Activated CD4-positive, alpha-beta T cell treated with anti-CD3 and anti-CD28 coated beads, Interleukin-2, amount 50 U/mL, for 48 hours (primary cell): ENCODE measurements around the gene TPD52L2.

ENCODE experiments used
- DNase-seq, 2 experiments: peaks; one replicate each; pipeline ENCODE4 v3.0.0-alpha.2; 2020

The TPD52L2 gene

DNA sequence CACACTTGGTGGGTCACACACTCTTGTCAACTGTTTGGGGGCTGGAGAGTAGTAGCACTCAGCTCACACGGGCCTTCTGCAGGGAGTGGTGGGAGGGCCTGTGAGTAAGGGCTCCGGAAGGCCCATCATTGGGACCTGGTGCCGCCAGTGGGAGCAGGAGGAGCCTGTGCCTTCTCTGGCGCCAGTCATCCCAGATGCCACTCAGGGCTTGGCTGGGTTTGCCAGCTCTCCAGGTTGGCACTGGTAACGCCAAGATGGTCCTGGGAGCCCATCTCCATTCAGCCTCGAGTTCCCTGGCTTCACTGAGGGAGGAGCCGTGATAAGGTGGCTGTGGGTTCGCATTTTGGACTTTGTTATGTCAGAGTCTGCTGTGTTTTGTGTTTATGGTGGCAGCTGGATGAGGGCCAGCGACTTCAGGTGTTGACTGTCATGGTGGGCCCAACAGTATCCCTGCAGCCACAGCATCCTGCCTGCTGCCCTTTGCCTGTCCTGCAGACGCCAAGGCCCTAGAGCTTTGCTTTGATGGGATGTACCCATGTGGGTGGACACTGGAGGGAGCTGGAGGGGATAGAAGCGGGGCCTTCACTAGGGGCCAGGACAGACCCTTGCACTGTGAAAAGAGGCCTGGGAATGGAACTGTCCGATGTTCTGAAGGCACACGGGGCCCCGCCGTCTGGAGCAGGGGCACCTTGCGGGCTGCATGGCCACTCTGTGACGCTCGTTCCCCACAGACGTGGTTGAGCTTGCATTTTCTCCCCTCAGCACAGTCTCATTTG is 16.6 kb downstream of the TPD52L2 start:
- DNase-seq, result no peak

DNA sequence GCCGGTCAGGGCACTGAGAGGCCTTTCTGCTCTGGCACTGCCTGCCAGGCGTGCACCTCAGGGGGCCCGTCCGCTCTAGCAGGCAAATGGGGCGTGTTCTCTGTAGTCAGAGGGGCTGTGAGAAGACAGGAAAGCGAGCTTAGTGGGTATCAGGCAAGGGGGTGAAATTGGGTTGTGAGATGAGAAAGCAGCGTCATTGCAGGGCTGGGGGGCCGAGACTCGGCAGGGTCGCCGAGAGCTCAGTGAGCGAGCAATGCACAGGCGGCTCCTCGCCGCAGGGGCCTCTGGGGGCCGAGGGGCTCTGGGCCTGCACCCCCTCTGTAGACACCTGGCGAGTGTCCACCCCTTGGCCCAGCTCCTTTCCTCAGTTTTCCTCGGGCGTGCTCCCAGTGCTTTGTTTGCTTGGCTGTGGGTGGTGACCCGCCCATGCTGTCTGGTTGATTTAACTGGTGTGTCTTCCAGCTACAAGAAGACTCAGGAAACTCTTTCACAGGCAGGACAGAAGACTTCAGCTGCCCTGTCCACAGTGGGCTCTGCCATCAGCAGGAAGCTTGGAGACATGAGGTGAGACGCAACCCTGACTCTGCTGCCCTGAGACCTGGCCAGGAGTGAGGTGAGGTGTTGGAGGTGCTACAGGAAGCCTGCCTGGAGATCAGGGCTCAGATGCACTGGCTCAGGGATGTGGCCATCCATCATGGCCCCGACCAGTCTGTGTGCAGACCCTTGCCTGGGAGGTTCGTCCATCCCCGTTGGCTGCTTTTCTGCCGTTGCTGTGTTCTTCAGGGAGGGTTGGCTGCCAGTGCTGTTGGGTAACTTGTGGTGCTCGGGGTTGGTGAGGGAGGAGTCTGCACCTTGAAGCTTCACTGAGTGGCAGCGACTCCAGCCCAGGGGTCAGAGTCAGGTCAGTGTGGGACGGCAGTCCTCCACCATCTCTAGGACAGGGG is 17.5 kb downstream of the TPD52L2 start:
- no peak for DNase-seq

GRCh38 chr20:63883201-63883593 is 18.1 kb downstream of the TPD52L2 start:
- DNase-seq, result no peak

GRCh38 chr20:63884506-63885263 is 19.6 kb downstream of the TPD52L2 start:
- no peak for DNase-seq

- DNase-seq, result no peak
Observed at GRCh38 chr20:63885264-63886053, 20.4 kb downstream of the TPD52L2 start.

GRCh38 chr20:63886054-63886419 is 21.0 kb downstream of the TPD52L2 start:
- no peak for DNase-seq

DNA sequence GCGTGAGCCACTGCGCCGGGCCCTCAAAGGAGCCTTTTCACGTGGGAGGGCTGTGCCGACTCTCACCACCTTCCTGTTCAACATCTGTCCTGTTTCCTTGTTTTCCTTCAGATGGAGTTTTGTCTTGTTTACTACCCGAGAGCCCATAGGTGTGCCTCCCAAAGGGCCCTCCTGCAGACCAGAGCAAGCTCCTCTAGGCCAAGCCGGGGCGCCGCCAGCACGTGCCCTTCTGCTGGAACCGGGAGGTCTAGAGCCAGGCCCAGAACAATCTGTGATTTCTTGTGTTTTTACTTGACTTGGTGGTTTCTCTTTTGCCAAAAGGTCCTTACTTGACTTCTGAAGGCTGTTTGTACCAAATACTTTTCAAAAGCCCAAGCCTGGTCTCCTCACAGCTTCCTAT is 21.9 kb downstream of the TPD52L2 start:
- no peak for DNase-seq

DNA sequence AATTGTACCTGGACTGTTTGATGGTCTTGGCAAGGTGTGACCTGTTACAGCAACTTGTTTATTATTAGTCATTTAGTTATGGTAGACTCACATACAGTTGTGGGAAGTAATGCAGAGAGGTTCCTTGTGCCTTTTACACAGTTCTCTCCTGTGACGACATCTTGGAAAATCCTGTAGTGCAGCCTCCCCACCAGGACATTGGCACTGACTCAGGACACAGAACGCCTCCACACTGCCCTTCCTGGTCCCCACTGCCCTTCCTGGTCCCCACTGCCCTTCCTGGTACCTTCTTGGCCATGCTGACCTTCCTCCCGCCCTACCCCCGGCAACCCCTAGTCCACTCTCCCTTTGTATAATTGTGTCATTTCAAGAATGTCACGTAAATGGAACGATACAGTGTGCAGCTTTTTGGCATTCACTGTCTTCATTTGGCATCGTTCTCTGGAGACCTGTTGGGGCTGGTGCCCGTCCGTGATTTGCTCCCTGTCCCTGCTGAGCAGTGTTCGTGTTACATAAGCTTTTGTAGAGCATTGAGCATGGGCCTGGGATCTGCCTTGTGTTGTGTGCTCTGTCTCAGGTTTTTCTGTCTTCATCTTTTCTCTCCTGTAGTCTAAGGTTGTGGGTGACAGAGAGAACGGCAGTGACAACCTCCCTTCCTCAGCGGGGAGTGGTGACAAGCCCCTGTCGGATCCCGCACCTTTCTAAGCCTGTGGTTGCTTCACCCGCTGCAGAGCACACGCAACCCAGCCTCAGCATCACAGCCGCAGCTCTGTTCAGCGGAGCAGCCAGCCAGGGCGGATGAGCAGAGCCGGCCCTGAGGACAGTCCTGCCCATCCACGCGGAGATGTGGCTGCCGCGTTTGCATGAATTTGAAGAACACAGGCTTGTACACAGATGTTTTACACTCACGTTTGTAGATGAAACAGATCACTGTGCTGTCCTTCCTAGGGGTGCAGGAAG is 24.5 kb downstream of the TPD52L2 start:
- no peak for DNase-seq

DNA sequence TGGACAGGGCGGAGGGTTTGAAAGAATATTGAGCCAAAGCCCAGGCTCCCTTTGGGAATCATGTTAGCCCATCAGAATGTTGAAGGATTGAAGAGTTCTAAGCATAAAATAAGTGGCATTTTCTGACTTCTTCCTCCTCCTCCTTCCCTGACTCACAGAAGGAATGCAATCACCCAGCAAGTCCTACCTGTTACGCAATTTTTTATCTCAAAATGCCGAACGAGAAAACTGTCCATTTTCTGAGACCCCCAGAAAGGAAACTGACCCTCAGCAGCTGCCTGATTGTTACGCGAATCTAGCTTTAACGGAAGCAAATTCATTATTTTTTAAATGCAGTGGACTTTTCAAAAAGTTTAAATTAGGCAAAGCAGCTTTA is 25.1 kb downstream of the TPD52L2 start:
- DNase-seq, result no peak

DNA sequence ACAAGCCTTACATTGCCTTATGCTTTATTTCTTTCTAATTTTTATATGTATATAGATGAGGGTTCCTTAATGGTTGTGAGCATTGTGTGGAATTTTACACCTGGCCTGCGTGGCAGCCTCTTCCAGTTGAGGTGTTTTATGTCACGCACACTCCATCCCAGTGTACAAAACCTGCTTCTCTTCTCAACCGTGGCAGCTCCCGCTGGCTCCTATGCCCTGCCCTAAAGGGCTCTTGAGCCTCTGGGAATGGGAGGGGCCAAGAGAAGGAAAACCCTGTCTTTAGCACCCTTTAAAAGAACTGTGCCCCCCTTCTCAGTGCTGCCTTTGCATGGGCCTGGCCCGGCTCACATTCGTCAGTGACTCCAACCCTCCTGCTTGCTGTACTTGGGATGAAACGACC is 25.5 kb downstream of the TPD52L2 start:
- no peak for DNase-seq

DNA sequence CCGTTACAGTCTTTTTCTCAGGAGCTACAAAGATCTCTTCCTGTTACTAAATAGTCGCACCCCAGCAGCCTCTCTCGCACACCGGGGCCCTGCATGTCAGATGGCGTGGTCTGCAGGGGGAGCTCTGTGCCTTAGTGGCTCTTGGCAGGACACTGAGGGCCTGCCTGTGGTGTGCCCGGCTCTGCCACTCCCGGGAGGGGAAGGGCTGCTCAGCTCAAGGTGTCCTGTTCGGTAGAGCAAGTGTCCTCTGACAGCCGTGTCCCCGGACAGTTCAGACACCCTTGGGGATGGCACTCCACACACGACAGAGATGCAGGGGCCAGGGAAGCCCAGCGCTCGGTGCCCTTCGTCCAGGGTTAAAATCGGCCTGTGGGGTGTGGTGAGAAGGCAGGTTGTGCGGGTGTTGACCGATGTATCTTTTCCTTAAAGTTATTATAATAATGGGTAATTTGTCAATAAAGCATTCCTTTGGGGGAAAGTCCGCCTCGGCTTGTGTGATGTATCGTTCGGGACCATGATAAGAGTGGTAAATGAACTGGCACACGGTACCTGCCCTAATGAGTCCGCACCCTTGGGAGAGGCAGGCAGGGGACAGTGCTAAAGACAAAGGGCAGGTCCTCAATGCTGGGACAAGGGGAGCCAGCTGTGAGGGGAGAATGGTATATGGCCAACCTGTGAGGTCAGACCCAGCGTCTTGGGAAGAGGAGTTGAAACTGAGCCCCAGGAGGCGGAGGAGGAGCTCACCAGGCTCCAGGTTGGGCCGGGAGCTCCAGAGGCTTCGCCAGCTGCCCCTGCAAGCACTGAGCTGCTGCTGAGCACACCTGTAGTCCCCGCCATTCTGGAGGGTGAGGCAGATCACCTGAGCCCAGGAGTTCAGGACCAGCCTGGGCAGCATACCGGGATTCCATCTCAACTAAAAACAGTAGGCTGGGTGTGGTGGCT is 26.3 kb downstream of the TPD52L2 start:
- no peak for DNase-seq

DNA sequence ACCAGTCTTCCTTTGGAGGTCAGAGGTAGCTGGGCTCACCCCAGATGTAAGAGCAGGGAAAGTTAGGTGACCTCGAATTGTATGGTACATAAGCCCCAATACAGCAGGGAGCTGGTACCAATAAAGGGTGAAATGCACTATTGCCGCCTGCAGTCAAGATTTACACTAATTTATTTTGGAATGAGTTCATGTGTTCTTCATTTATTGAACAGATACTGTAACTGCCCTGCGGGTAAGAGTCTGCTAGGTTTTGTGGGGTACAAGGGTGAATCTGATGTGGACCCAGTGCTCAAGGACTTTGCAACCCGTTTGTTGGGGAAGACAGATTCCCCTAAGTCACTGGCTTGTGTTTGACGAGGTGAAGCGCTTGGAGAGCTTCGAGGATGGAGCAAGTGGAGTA is 27.3 kb downstream of the TPD52L2 start:
- DNase-seq, result no peak

GRCh38 chr20:63893999-63894357 is 28.9 kb downstream of the TPD52L2 start:
- no peak for DNase-seq

GRCh38 chr20:63894358-63895201 is 29.5 kb downstream of the TPD52L2 start, which contains the start of gene DNAJC5:
Gene DNAJC5 (plus strand): TSS chr20:63895126. CDS start chr20:63928346, 33,220 bp downstream.
- DNase-seq, result peak; percentile 94 to 95

- no peak for DNase-seq
Observed at GRCh38 chr20:63895202-63895951, 30.3 kb downstream of the TPD52L2 start.

GRCh38 chr20:63895952-63896263 is 30.8 kb downstream of the TPD52L2 start:
- no peak for DNase-seq

DNA sequence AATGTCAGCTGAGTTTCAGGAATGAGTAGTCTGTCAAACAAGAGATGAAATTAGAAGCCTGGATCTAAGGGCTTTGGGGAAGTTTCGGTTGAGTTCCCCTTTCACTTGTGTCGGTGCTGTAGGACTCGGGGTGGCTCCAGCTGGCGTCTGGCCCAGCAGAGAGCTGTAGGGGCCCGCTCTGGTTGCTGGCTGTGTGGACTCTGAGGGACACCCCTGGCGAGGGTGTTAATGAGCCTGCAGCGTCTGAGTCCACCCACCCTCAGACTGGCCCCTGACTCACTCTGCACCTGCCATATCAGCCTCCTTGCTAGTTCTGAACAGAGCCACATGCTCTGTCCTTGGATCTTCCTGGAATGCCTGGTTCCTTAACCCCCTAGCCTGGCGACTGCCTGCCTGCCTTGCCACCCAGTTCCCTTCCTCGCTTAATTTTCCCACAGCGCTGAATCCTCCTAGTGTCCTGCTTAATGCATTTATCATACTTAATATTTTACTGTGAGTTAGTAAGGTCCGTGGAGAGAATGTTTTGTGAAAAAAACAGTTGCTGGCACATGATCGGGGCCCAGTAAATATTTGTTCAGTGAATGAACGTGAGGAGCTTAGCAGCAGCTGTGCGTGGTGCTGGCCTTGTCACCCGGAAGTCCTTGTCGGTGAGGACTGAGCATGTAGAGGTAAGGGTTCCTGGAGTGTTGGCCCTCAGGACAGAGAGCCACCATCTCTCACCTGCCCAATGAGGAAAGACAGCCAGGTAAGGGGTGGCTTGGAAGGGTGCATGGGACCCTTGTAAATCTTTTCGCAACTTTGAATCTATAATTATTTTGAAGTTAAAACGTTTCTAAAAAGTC is 31.4 kb downstream of the TPD52L2 start:
- peak; percentile 26 to 41 for DNase-seq
